HEK293 (cell line): Measurements from ENCODE around the gene ESCO1.
"Not testable (repeated sequence)": the region's sequence is repeated elsewhere in the genome, so short reads cannot be mapped to it uniquely, and the experiment has no call there.

Experiments used
- CTCF ChIA-PET: fragments of 350-600 bp; formaldehyde crosslinking; extraction: SDS; loops from one replicate; lab custom pipeline; 2021; ENCODE audit warnings: antibody characterized with exemption; lab: Yijun Ruan, JAX
- POLR2A ChIA-PET: fragments of 300-600 bp; formaldehyde crosslinking; extraction: SDS; loops from one replicate; lab custom pipeline; 2020; ENCODE audit warnings: antibody characterized with exemption, inconsistent platforms; lab: Yijun Ruan, JAX
- H3K27ac ChIP-seq: fragments of 200-500 bp; sonication (Bioruptor generic); 2 replicates; pipeline ENCODE4 v1.5.1; 2014; ENCODE audit warnings: low read depth, low read length, control low read depth, inconsistent platforms; ENCODE audit errors: extremely low read depth
- H3K36me3 ChIP-seq, 2 experiments: fragments of 200-500 bp in 1 of 2; sonication (Bioruptor generic) in 1 of 2; 1 replicate in 1 of 2; 2 replicates in 1 of 2; pipeline ENCODE4 v1.5.1; 2014 to 2017; ENCODE audit warnings: inconsistent platforms in 2 of 2, low read length in 2 of 2; ENCODE audit not compliant: control insufficient read depth in 2 of 2, insufficient read depth in 1 of 2
- H3K4me1 ChIP-seq: fragments of 200-500 bp; sonication (Bioruptor generic); 2 replicates; pipeline ENCODE4 v1.5.1; 2014; ENCODE audit warnings: mild to moderate bottlenecking, low read length, inconsistent platforms; ENCODE audit not compliant: control insufficient read depth, insufficient read depth
- H3K4me3 ChIP-seq: 2 replicates; pipeline ENCODE4 v1.5.1; 2011; ENCODE audit warnings: low read depth, mild to moderate bottlenecking, control low read depth, low read length, moderate library complexity
- H3K9me3 ChIP-seq: fragments of 200-500 bp; sonication (Bioruptor generic); 2 replicates; pipeline ENCODE4 v1.5.1; 2014; ENCODE audit warnings: low read depth, low read length, inconsistent platforms; ENCODE audit not compliant: control insufficient read depth, insufficient read depth
- GLIS1 ChIP-seq: fragments of 450-650 bp; formaldehyde crosslinking; IDR thresholded peaks from 2 replicates; pipeline ENCODE4 v1.5.1; 2016; ENCODE audit warnings: missing biosample characterization, missing genetic modification characterization
- KLF8 ChIP-seq: fragments of 450-650 bp; formaldehyde crosslinking; IDR thresholded peaks from 2 replicates; pipeline ENCODE4 v1.5.1; 2016; ENCODE audit warnings: missing biosample characterization, missing genetic modification characterization
- MYNN ChIP-seq: fragments of 450-650 bp; formaldehyde crosslinking; IDR thresholded peaks from 2 replicates; pipeline ENCODE4 v1.5.1; 2016; ENCODE audit warnings: missing biosample characterization, missing genetic modification characterization, borderline replicate concordance
- SETDB1 ChIP-seq: IDR thresholded peaks from one replicate; pipeline ENCODE4 v1.6.1; 2017; ENCODE audit warnings: mild to moderate bottlenecking, low read length, moderate library complexity, mixed read lengths; ENCODE audit not compliant: insufficient read length
- ZBTB21 ChIP-seq: fragments of 450-650 bp; formaldehyde crosslinking; IDR thresholded peaks from 2 replicates; pipeline ENCODE4 v1.5.1; 2017; ENCODE audit warnings: missing biosample characterization, missing genetic modification characterization
- ZFP37 ChIP-seq: fragments of 450-650 bp; formaldehyde crosslinking; IDR thresholded peaks from 2 replicates; pipeline ENCODE4 v1.5.1; 2016; ENCODE audit warnings: missing biosample characterization, missing genetic modification characterization
- ZNF202 ChIP-seq: fragments of 450-650 bp; formaldehyde crosslinking; IDR thresholded peaks from 2 replicates; pipeline ENCODE4 v1.5.1; 2016; ENCODE audit warnings: missing biosample characterization, missing genetic modification characterization, borderline replicate concordance
- ZNF23 ChIP-seq: fragments of 450-650 bp; formaldehyde crosslinking; IDR thresholded peaks from 2 replicates; pipeline ENCODE4 v1.5.1; 2016; ENCODE audit warnings: missing biosample characterization, missing genetic modification characterization, borderline replicate concordance
- ZNF561 ChIP-seq: fragments of 450-650 bp; IDR thresholded peaks from 2 replicates; pipeline ENCODE4 v1.5.1; 2018; ENCODE audit warnings: missing biosample characterization, missing genetic modification characterization, borderline replicate concordance
- ZSCAN23 ChIP-seq: fragments of 450-650 bp; formaldehyde crosslinking; IDR thresholded peaks from 2 replicates; pipeline ENCODE4 v1.5.1; 2016; ENCODE audit warnings: missing biosample characterization, missing genetic modification characterization
- TF ChIP-seq, protein P1 (sequence below): fragments of 450-650 bp; formaldehyde crosslinking; IDR thresholded peaks from 2 replicates; pipeline ENCODE4 v1.5.1; 2016; ENCODE audit warnings: missing biosample characterization, missing genetic modification characterization
- TF ChIP-seq, protein P2 (sequence below): fragments of 450-650 bp; formaldehyde crosslinking; IDR thresholded peaks from 2 replicates; pipeline ENCODE4 v1.5.1; 2016; ENCODE audit warnings: missing biosample characterization, missing genetic modification characterization

The ESCO1 gene

DNA sequence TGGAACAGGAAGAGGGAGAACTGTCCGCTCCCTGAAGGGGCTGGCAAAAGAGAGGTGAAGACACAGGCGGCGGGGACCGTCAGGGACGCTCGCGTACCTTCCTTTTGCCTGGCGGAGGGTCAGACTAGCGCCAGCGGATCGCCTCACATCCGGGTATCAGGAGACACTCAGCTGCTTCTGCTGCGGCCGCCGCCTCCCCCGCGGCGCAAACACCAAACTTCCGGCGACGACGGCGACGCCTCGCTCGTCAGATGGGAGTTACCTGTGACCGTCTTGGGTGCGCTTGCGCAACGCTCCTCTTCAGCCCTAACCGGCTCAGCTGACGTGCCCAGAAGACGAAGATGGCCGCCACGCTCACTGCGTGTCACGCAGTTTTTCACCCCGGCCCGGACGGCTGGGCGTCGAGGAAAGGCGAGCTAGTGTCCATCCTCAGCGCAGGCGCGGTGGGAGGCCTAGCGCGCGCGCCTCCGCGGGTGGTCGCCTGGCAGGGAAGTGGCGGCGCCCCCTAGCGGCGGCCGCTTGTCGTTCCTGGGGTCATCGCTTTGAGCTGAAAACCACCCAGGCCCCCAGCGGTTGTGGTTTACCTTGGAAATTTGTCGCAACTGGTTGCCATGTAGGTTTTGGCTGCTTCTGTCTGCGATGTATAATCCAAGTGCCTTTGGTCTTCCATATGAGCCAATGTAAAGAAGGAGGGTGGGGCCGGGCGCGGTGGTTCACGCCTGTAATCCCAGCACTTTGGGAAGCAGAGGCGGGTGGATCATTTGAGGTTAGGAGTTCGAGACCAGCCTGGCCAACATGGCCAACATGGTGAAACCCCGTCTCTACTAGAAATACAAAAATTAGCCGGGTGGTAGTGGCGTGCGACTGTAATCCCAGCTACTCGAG is at the start of gene ESCO1 (continued):
- TF ChIP-seq GLIS1 (tag by site-specific recombination) = peak; percentile 99
- TF ChIP-seq, protein P1, sequence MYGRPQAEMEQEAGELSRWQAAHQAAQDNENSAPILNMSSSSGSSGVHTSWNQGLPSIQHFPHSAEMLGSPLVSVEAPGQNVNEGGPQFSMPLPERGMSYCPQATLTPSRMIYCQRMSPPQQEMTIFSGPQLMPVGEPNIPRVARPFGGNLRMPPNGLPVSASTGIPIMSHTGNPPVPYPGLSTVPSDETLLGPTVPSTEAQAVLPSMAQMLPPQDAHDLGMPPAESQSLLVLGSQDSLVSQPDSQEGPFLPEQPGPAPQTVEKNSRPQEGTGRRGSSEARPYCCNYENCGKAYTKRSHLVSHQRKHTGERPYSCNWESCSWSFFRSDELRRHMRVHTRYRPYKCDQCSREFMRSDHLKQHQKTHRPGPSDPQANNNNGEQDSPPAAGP (tag by site-specific recombination) = no peak
- TF ChIP-seq KLF8 = no peak; the same call in 1 of the 2 replicates
- peak; percentile 13; the same call in 1 of the 2 replicates for TF ChIP-seq ZFP37
- TF ChIP-seq ZBTB21 = peak; percentile 48
- peak; percentile 52; the same call in 1 of the 2 replicates for TF ChIP-seq ZNF561 (tag by site-specific recombination)

DNA sequence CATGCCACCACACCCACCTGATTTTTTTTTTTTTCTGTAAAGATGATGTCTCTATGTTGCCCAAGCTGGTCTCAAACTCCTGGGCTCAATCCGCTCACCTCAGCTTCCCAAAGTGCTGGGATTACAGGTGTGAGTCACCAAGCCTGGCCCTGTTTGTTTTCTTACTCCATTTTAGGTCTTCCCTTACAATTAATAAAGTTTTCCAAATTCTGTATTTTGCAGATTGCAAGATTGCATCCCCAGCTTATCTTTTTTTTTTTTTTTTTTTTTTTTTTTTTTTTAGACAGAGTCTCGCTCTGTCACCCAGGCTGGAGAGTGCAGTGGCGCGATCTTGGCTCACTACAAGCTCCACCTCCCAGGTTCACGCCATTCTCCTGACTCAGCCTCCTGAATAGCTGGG is 39.9 kb upstream of the ESCO1 start:
- POLR2A ChIA-PET = interaction anchor here (0.6 to 0.7 kb wide), 3 partner anchors 121 to 491 kb away, joined by 3 to 4 read pairs (median 3); no protein-coding TSS in a partner anchor
- H3K4me3 ChIP-seq, H3K36me3 ChIP-seq, H3K9me3 ChIP-seq, H3K4me1 ChIP-seq, CTCF ChIA-PET, H3K27ac ChIP-seq: not testable (repeated sequence)

DNA sequence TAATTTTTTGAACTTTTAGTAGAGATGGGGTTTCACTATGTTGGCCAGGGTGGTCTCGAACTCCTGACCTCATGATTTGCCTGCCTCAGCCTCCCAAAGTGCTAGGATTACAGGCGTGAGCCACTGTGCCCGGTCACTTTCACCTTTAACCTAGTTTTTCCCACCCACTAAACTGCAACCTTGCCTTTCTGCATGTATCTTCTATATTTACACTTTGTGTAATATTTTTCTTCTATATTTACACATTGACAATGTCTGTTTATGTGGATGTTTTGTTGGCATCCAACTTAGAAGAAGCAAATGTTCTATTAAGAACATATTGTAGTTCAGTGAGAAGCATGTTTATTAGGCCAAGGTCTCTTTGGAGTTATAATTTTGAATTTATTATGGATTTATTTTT is 38.3 kb upstream of the ESCO1 start:
- POLR2A ChIA-PET = no interaction called here

DNA sequence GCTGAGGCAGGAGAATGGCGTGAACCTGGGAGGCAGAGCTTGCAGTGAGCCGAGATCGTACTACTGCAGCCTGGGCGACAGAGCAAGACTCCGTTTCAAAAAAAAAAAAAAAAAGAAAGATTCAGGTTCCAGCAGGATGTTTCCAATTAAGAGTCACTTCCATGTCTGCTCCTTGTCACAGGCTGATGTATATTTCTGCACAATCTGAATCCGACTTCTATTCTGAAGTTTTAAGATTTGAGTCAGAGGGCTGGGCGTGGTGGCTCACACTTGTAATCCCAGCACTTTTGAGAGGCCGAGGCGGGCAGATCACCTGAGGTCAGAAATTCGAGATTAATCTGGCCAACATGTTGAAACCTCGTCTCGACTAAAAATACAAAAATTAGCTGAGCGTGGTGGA is 36.3 kb upstream of the ESCO1 start:
- TF ChIP-seq MYNN (tag by site-specific recombination) (peak; percentile 91), ZNF202 (tag by site-specific recombination) (no peak), SETDB1 (peak; percentile 52), GLIS1 (tag by site-specific recombination) (no peak)
- TF ChIP-seq, protein P1 (tag by site-specific recombination) = no peak
- TF ChIP-seq, protein P2, sequence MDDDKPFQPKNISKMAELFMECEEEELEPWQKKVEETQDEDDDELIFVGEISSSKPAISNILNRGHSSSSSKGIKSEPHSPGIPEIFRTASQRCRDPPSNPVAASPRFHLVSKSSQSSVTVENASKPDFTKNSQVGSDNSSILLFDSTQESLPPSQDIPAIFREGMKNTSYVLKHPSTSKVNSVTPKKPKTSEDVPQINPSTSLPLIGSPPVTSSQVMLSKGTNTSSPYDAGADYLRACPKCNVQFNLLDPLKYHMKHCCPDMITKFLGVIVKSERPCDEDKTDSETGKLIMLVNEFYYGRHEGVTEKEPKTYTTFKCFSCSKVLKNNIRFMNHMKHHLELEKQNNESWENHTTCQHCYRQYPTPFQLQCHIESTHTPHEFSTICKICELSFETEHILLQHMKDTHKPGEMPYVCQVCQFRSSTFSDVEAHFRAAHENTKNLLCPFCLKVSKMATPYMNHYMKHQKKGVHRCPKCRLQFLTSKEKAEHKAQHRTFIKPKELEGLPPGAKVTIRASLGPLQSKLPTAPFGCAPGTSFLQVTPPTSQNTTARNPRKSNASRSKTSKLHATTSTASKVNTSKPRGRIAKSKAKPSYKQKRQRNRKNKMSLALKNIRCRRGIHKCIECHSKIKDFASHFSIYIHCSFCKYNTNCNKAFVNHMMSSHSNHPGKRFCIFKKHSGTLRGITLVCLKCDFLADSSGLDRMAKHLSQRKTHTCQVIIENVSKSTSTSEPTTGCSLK = no peak
- Histone ChIP-seq H3K9me3 (no peaks in the 10 kb centered on the region), H3K27ac (no peak overlapping the region), H3K4me3 (no peak overlapping the region), H3K4me1 (no peaks in the 10 kb centered on the region), H3K36me3 (peaks cover 12 to 25% of the 10 kb centered on the region in 2 experiments; a peak in 2 of 3 replicates)
- POLR2A ChIA-PET = interaction anchor here (0.7 to 0.9 kb wide), 2 partner anchors 19 to 30 kb away, joined by 5 to 6 read pairs; no protein-coding TSS in a partner anchor
- CTCF ChIA-PET = interaction anchor here (0.9 to 1.2 kb wide), 2 partner anchors 11 to 36 kb away, joined by 3 to 4 read pairs; partner anchors contain the start of gene ESCO1

More for the DNA sequence above, 38.3 kb upstream of the ESCO1 start:
- Histone ChIP-seq H3K36me3 (peaks cover 0 to 15% of the 10 kb centered on the region in 2 experiments; a peak in 2 of 3 replicates), H3K4me1 (no peaks in the 10 kb centered on the region), H3K27ac (no peak overlapping the region), H3K9me3 (no peaks in the 10 kb centered on the region), H3K4me3 (no peak overlapping the region)
- TF ChIP-seq ZNF23 (tag by site-specific recombination) (no peak), ZSCAN23 (tag by site-specific recombination) (no peak)
- TF ChIP-seq, protein P2 = no peak
- CTCF ChIA-PET = interaction anchor here (1.3 kb wide), 1 partner anchor 10 kb away, joined by 4 read pairs; no protein-coding TSS in a partner anchor
